DOHH2 (cell line): Measurements from ENCODE around the gene VPS33A.

ENCODE experiments used
- EZH2phosphoT487 ChIP-seq: fragments of 200-600 bp; sonication (generic); IDR thresholded peaks from 2 replicates; pipeline ENCODE4 v1.6.1; 2017; ENCODE audit warnings: borderline replicate concordance, mild to moderate bottlenecking, antibody characterized with exemption, low read length, moderate library complexity, mixed read lengths
- TF ChIP-seq, protein P1 (sequence below): fragments of 200-600 bp; sonication (generic); IDR thresholded peaks from one replicate; pipeline ENCODE4 v1.5.1; 2014; ENCODE audit warnings: antibody characterized with exemption, mild to moderate bottlenecking, low read depth, low read length; ENCODE audit not compliant: poor library complexity, severe bottlenecking

DNA sequence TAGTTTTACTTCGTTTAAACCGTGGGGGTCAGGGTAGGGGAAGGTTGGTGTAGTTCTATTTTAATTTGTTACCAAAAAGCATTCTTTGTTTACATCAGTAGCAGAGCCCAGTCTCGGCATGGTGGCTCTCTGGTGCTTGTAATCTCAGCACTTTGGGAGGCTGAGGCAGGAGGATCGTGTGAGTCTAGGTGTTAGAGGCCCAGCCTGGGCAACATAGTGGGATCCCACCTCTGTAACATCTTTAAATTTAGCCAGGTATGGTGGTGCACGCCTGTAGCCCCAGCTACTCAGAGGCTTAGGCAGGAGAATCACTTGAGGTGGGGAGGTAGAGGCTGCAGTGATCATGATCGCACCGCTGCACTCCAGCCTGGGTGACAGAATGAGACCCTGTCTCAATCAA is 81.2 kb downstream of the VPS33A start:
- TF ChIP-seq, protein P1, sequence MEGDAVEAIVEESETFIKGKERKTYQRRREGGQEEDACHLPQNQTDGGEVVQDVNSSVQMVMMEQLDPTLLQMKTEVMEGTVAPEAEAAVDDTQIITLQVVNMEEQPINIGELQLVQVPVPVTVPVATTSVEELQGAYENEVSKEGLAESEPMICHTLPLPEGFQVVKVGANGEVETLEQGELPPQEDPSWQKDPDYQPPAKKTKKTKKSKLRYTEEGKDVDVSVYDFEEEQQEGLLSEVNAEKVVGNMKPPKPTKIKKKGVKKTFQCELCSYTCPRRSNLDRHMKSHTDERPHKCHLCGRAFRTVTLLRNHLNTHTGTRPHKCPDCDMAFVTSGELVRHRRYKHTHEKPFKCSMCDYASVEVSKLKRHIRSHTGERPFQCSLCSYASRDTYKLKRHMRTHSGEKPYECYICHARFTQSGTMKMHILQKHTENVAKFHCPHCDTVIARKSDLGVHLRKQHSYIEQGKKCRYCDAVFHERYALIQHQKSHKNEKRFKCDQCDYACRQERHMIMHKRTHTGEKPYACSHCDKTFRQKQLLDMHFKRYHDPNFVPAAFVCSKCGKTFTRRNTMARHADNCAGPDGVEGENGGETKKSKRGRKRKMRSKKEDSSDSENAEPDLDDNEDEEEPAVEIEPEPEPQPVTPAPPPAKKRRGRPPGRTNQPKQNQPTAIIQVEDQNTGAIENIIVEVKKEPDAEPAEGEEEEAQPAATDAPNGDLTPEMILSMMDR: no peak
- TF ChIP-seq EZH2phosphoT487: no peak
